ES-I3 (cell line): ENCODE data around the gene VEPH1.

Experiments
- H3K36me3 ChIP-seq: 2 replicates; pipeline ENCODE4 v1.6.1; 2013; ENCODE audit warnings: mild to moderate bottlenecking, low read length, control low read depth, moderate library complexity; ENCODE audit not compliant: insufficient read depth
- H3K4me1 ChIP-seq: 2 replicates; pipeline ENCODE4 v1.6.1; 2013; ENCODE audit warnings: mild to moderate bottlenecking, control low read depth, low read length; ENCODE audit not compliant: insufficient read depth
- H3K9ac ChIP-seq: 2 replicates; pipeline ENCODE4 v1.6.1; 2013; ENCODE audit warnings: low read depth, mild to moderate bottlenecking, low read length, moderate library complexity
- H3K9me3 ChIP-seq: 2 replicates; pipeline ENCODE4 v1.6.1; 2013; ENCODE audit warnings: mild to moderate bottlenecking, low read length, moderate library complexity; ENCODE audit not compliant: control insufficient read depth, insufficient read depth

Gene VEPH1

GRCh38 chr3:157219215-157219614 lies 284.0 kb downstream of the VEPH1 start:
- Histone ChIP-seq H3K36me3 (no peaks in the 10 kb centered on the region), H3K9ac (no peak overlapping the region), H3K4me1 (no peaks in the 10 kb centered on the region), H3K9me3 (no peaks in the 10 kb centered on the region)
